Memory B cell (primary cell): ENCODE measurements around the gene FXYD3.

Experiments used
- ATAC-seq: fragments of 150-1000 bp; cut with Tn5 transposase; 2 replicates; pipeline ENCODE4 v1.10.0; 2021; ENCODE audit warnings: low read depth, mild to moderate bottlenecking, moderate library complexity
- DNase-seq, 2 donors: peaks; one replicate each; pipeline ENCODE4 v3.0.0; 2022; ENCODE audit warnings: low spot score in 2 of 2
- H3K27ac Mint-ChIP-seq: one replicate; pipeline ENCODE4 v1.8.0; 2022; ENCODE audit warnings: mild to moderate bottlenecking, moderate library complexity, mixed read lengths
- H3K27me3 Mint-ChIP-seq: one replicate; pipeline ENCODE4 v1.8.0; 2022; ENCODE audit warnings: mixed read lengths
- H3K36me3 Mint-ChIP-seq: one replicate; pipeline ENCODE4 v1.8.0; 2022; ENCODE audit warnings: mild to moderate bottlenecking, mixed read lengths
- H3K4me1 Mint-ChIP-seq: one replicate; pipeline ENCODE4 v1.8.0; 2022; ENCODE audit warnings: mixed read lengths
- H3K4me3 Mint-ChIP-seq: one replicate; pipeline ENCODE4 v1.8.0; 2022; ENCODE audit warnings: mild to moderate bottlenecking, moderate library complexity, mixed read lengths
- H3K9me3 Mint-ChIP-seq: one replicate; pipeline ENCODE4 v1.8.0; 2022; ENCODE audit warnings: mixed read lengths

The FXYD3 gene

GRCh38 chr19:35115177-35115951 lies at the start of gene FXYD3:
Gene FXYD3 (plus strand): TSS chr19:35115823. CDS start chr19:35119377, 3,554 bp downstream.
- DNase-seq (no peak), ATAC-seq (no peak)
- H3K27ac Mint-ChIP-seq, result no peak within 1 kb of the TSS
- H3K4me3 Mint-ChIP-seq, result peak within 1 kb of the TSS; percentile 37
- no peaks in the 10 kb centered on the region for H3K36me3 Mint-ChIP-seq
- H3K27me3 Mint-ChIP-seq, result peaks cover 2% of the 10 kb centered on the region
- peaks cover 3% of the 10 kb centered on the region for H3K4me1 Mint-ChIP-seq
- H3K9me3 Mint-ChIP-seq, result no peaks in the 10 kb centered on the region

- DNase-seq (no peak), ATAC-seq (no peak)
- Mint-ChIP-seq H3K4me1 (peaks cover 10% of the 10 kb centered on the region), H3K27me3 (no peaks in the 10 kb centered on the region), H3K27ac (no peak overlapping the region), H3K36me3 (no peaks in the 10 kb centered on the region), H3K4me3 (no peak overlapping the region), H3K9me3 (no peaks in the 10 kb centered on the region)
Observed at GRCh38 chr19:35066121-35066520, 49.5 kb upstream of the FXYD3 start.

- H3K27ac Mint-ChIP-seq, result no peak overlapping the region
- no peaks in the 10 kb centered on the region for H3K36me3 Mint-ChIP-seq
- H3K9me3 Mint-ChIP-seq, result no peaks in the 10 kb centered on the region
- peak; percentile 91 to 95 for DNase-seq
- ATAC-seq, result peak; percentile 92
- no peaks in the 10 kb centered on the region for H3K27me3 Mint-ChIP-seq
- peaks cover 10% of the 10 kb centered on the region for H3K4me1 Mint-ChIP-seq
- H3K4me3 Mint-ChIP-seq, result no peak overlapping the region
Observed at GRCh38 chr19:35066691-35067563, 48.7 kb upstream of the FXYD3 start.

- no peak overlapping the region for H3K27ac Mint-ChIP-seq
- peaks cover 10% of the 10 kb centered on the region for H3K4me1 Mint-ChIP-seq
- no peaks in the 10 kb centered on the region for H3K9me3 Mint-ChIP-seq
- DNase-seq (no peak), ATAC-seq (no peak)
- no peaks in the 10 kb centered on the region for H3K27me3 Mint-ChIP-seq
- no peak overlapping the region for H3K4me3 Mint-ChIP-seq
- H3K36me3 Mint-ChIP-seq, result no peaks in the 10 kb centered on the region
Observed at GRCh38 chr19:35068941-35069634, 46.5 kb upstream of the FXYD3 start.

- Mint-ChIP-seq H3K4me3 (no peak overlapping the region), H3K27ac (no peak overlapping the region), H3K27me3 (no peaks in the 10 kb centered on the region), H3K4me1 (peaks cover 10% of the 10 kb centered on the region), H3K9me3 (no peaks in the 10 kb centered on the region), H3K36me3 (no peaks in the 10 kb centered on the region)
- no peak for DNase-seq
- no peak for ATAC-seq
Observed at GRCh38 chr19:35069696-35070095, 45.9 kb upstream of the FXYD3 start.

GRCh38 chr19:35070471-35070870 lies 45.2 kb upstream of the FXYD3 start:
- Mint-ChIP-seq H3K27me3 (peaks cover 3% of the 10 kb centered on the region), H3K4me1 (peaks cover 15% of the 10 kb centered on the region), H3K36me3 (no peaks in the 10 kb centered on the region), H3K4me3 (no peak overlapping the region), H3K27ac (no peak overlapping the region), H3K9me3 (no peaks in the 10 kb centered on the region)
- DNase-seq, result no peak
- ATAC-seq, result no peak

- Mint-ChIP-seq H3K4me1 (peaks cover 21% of the 10 kb centered on the region), H3K27ac (no peak overlapping the region), H3K9me3 (no peaks in the 10 kb centered on the region), H3K36me3 (no peaks in the 10 kb centered on the region), H3K4me3 (no peak overlapping the region), H3K27me3 (peaks cover 7% of the 10 kb centered on the region)
- DNase-seq (no peak), ATAC-seq (no peak)
Observed at GRCh38 chr19:35073516-35073915, 42.1 kb upstream of the FXYD3 start.

GRCh38 chr19:35073941-35074340 lies 41.7 kb upstream of the FXYD3 start:
- H3K9me3 Mint-ChIP-seq, result no peaks in the 10 kb centered on the region

GRCh38 chr19:35074426-35075201 lies 41.0 kb upstream of the FXYD3 start:
- Mint-ChIP-seq H3K27ac (no peak overlapping the region), H3K27me3 (peaks cover 14% of the 10 kb centered on the region), H3K4me1 (peaks cover 25% of the 10 kb centered on the region), H3K9me3 (no peaks in the 10 kb centered on the region), H3K4me3 (no peak overlapping the region), H3K36me3 (peaks cover 2% of the 10 kb centered on the region)
- no peak for DNase-seq
- ATAC-seq, result no peak

More at GRCh38 chr19:35073941-35074340, 41.7 kb upstream of the FXYD3 start:
- peaks cover 10% of the 10 kb centered on the region for H3K27me3 Mint-ChIP-seq
- H3K4me3 Mint-ChIP-seq, result no peak overlapping the region
- no peak overlapping the region for H3K27ac Mint-ChIP-seq
- H3K36me3 Mint-ChIP-seq, result peaks cover 2% of the 10 kb centered on the region
- no peak for ATAC-seq
- H3K4me1 Mint-ChIP-seq, result peaks cover 24% of the 10 kb centered on the region
- DNase-seq, result no peak

- Mint-ChIP-seq H3K27me3 (peaks cover 14% of the 10 kb centered on the region), H3K9me3 (no peaks in the 10 kb centered on the region), H3K4me1 (peaks cover 25% of the 10 kb centered on the region), H3K36me3 (peaks cover 2% of the 10 kb centered on the region), H3K27ac (no peak overlapping the region), H3K4me3 (no peak overlapping the region)
- DNase-seq (no peak), ATAC-seq (no peak)
Observed at GRCh38 chr19:35075202-35076025, 40.2 kb upstream of the FXYD3 start.

- DNase-seq (no peak), ATAC-seq (no peak)
- H3K9me3 Mint-ChIP-seq, result no peaks in the 10 kb centered on the region
- no peak overlapping the region for H3K27ac Mint-ChIP-seq
- H3K4me3 Mint-ChIP-seq, result no peak overlapping the region
- H3K27me3 Mint-ChIP-seq, result peaks cover 14% of the 10 kb centered on the region
- H3K4me1 Mint-ChIP-seq, result peaks cover 25% of the 10 kb centered on the region
- peaks cover 2% of the 10 kb centered on the region for H3K36me3 Mint-ChIP-seq
Observed at GRCh38 chr19:35076026-35076370, 39.6 kb upstream of the FXYD3 start.

GRCh38 chr19:35076657-35077056 lies 39.0 kb upstream of the FXYD3 start:
- H3K27me3 Mint-ChIP-seq, result peaks cover 14% of the 10 kb centered on the region
- H3K27ac Mint-ChIP-seq, result no peak overlapping the region
- no peak for ATAC-seq
- DNase-seq, result no peak
- H3K4me3 Mint-ChIP-seq, result no peak overlapping the region
- H3K36me3 Mint-ChIP-seq, result peaks cover 2% of the 10 kb centered on the region
- peaks cover 25% of the 10 kb centered on the region for H3K4me1 Mint-ChIP-seq
- H3K9me3 Mint-ChIP-seq, result no peaks in the 10 kb centered on the region
